Left renal pelvis (tissue), 4 donors: ENCODE data around the gene GCHFR. TPM values are rescaled to one million over a fixed set of nuclear protein-coding genes. Genes with fewer than 3 reads are reported as not detected.

ENCODE experiments used
- DNase-seq, 4 donors: peaks; one replicate each; pipeline ENCODE4 v3.0.0-alpha.2; 2013; ENCODE audit warnings: low read depth in 4 of 4, low spot score in 3 of 4
- polyA plus RNA-seq, 4 donors: library from polyadenylated mRNA; unstranded; fragments of 120-200 nt; gene quantifications; one replicate each; pipeline ENCODE4 v1.2.1, GENCODE V29; 2013; ENCODE audit not compliant: insufficient read length in 4 of 4

The GCHFR gene
- polyA plus RNA-seq, 4 donors, result 6.9 to 47.2 (median 29.5) TPM

DNA sequence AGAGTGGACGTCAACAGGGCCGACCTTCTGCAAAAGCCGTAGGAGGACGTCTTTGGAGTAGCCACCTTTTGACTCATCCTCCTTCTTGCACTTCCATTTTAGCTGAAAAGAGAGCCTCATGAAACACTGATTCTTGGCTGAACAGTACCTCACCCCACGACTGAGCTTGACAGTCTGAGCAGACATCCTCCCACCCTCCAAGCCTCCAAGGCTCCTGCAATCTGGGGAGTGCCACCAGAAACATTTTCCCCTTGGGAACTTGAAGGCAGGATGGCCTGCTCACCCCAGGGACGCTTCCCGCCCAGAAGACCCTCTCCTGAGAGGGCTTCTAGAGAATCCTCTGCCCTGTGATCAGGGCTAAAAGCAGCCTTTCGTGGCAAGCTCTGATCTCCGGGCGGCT, 11.1 kb downstream of the GCHFR start:
- DNase-seq, result no peak

DNA sequence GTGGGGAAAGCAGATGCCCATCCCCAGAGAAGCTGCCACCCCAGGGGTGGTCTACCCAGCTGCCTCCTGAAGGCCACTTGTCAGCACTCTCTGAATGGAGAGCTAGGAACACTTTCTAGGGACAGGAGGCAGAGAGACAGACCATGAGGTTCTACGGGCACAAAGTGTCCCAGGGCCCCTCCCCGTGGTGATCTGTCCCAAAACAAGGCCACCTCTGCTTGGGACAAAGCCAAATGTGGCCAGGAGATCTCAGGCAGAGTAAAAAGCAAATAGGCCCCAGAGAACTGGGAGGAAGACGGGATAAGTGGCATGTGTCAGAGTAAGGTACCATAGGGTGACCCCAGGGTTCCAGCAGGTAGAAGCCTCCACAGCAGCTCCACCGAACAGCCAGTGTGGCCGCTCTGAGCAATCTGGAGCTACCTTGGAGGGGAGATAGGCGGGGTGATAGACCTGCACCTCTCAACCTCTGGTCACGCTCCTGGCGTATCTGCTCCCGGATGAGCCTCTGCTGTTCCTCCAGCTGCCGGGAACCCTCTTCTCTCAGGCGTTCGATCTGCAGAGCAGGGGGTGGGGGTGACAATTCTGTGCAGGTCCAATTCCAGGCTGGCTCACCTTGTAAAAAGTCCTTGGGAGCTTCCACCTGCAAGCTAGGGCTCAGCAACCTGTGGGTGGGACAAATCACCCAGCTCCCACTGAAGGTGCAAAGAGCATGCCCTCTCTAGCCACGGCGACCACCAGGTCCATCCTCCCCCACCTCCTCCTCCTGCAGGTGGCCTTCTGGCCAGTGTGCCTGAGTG, 12.1 kb downstream of the GCHFR start:
- no peak for DNase-seq

GRCh38 chr15:40776537-40777141, 12.8 kb downstream of the GCHFR start:
- no peak for DNase-seq

GRCh38 chr15:40782609-40783227, 18.9 kb downstream of the GCHFR start:
- no peak for DNase-seq

- no peak for DNase-seq
Observed at GRCh38 chr15:40785164-40785563, 21.3 kb downstream of the GCHFR start.

- no peak for DNase-seq
Observed at GRCh38 chr15:40785814-40786213, 21.9 kb downstream of the GCHFR start.

GRCh38 chr15:40787344-40787841, 23.5 kb downstream of the GCHFR start:
- peak in 2 of 4 donors; percentile 45 to 64 for DNase-seq

- DNase-seq, result no peak
Observed at GRCh38 chr15:40787991-40788390, 24.1 kb downstream of the GCHFR start.

DNA sequence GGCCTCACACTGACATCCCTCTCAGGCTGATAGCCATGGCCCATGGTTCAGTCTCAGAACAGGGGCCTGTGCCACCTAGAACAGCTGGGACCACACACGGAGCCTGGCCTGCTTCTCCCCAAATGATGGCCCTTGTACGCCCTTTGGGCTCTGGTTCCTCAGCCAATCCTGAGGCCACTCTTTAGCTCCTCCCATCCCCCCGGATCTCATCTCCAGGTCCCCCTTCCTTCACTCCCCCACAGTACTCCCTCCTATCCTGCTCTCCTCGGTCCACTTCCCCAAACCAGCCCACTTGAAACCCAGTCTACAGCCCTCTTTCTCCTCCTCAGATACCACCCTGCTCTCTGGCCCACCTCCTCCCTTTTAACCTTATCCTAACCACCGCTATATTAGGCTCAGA, 25.3 kb downstream of the GCHFR start:
- DNase-seq, result no peak

- no peak for DNase-seq
Observed at GRCh38 chr15:40789999-40790398, 26.1 kb downstream of the GCHFR start.

GRCh38 chr15:40790718-40791117, 26.9 kb downstream of the GCHFR start:
- no peak for DNase-seq

GRCh38 chr15:40792394-40792793, 28.5 kb downstream of the GCHFR start:
- DNase-seq, result no peak

- no peak for DNase-seq
Observed at GRCh38 chr15:40793216-40793989, 29.5 kb downstream of the GCHFR start.

DNA sequence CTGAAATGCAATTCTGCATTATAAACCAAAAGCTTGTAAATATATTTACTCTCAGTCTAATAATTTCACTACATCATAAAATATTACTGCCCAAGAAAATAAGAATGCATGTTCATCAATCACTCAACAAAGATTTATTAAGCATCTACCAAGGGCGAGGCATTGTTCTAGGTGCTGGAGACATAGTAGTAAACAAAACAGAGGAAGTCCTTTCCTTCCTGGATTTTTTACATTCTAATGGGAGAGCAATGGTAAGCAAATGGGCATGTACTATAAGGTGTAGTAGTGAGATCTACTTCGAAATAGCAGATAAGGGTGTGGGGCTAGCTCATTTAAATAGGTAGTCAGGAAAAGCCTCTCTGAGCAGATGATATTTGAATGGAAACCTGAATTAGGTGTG, 32.2 kb downstream of the GCHFR start:
- DNase-seq, result no peak

DNA sequence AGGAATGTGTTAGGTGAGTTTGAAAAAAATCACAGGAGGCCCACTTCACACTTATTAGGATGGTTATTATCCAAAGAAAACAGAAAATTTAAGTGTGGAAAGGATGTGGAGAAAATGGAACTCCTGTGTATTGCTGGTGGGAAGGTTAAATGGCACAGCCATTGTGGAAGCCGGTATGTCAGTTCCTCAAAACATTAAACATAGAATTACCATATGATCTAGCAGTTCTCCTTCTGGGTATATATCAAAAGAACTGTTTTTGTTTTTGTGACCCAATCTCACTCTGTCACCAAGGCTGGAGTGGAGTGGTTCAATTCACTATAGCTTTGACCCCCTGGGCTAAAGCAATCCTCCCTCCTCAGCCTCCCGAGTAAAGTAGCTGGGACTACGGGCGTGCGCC, 32.6 kb downstream of the GCHFR start:
- no peak for DNase-seq

- no peak for DNase-seq
Observed at GRCh38 chr15:40799523-40799922, 35.7 kb downstream of the GCHFR start.

GRCh38 chr15:40803076-40803475, 39.2 kb downstream of the GCHFR start:
- no peak for DNase-seq

DNA sequence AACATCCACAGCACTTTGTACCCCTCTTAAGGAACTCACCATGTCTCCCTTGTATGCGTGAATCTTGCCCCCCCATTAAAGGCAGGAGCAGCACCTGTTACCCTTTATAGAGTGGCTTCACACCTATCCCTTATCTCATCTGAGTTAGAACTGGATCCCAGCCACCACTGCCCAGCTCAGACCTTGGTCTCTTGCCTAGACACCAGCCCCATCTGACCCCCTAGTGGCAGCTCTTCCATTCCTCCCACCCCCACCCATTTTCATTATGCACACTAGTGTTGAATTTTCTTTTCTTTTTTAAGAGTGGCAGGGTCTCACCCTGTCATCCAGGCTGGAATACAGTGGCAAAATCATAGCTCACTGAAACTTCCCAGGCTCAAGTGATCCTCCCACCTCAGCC, 39.8 kb downstream of the GCHFR start:
- no peak for DNase-seq

GRCh38 chr15:40806672-40807027, 42.8 kb downstream of the GCHFR start:
- no peak for DNase-seq

GRCh38 chr15:40807028-40807887, 43.4 kb downstream of the GCHFR start, which contains the start of the genes DNAJC17 and ZFYVE19:
DNAJC17 (minus strand) TSS chr15:40807473; CDS start chr15:40807446, 27 bp downstream.
ZFYVE19 (plus strand) TSS chr15:40807089; CDS start chr15:40807590, 501 bp downstream.
- DNase-seq, result peak; percentile 94 to 97 (median 94)
